Stimulated activated CD4-positive, alpha-beta T cell treated with anti-CD3 and anti-CD28 coated beads, Interleukin-1b, Interleukin-23, amount 100 ng/mL, for 48 hours (primary cell): Measurements from ENCODE around the gene GRB10.

Experiments
- DNase-seq: peaks from one replicate; pipeline ENCODE4 v3.0.0-alpha.2; 2020

GRB10 gene

GRCh38 chr7:50651271-50651989 is 131.3 kb downstream of the GRB10 start:
- no peak for DNase-seq

DNA sequence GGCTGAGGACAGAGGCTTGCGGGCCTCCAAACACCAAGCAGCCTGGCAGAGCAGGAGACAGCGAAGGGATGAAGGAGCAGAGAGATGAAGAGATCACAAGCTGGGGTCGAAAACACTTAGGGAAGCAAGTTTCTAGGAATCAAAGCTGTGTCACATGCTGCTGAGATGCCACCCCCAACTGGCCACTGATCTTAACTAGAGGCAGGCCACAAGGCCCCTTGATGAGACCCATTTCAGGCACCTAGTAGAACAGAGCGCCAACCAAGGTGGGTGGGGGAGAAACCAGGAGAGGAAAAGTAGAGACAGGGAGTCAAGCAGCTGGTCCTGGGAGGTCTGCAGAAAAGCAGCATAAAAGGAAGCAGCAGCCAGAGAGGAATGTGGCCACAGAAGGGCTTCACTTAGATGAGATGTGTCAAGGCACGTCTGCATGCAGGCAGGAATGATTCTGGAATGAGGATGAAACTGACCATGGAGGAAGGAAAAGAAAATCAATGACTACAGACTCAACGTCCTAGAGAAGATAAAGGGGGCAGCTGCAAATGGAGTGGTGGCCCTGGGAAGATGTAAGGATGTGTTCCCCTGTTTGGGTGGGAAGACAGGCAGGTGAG is 132.5 kb downstream of the GRB10 start:
- no peak for DNase-seq

GRCh38 chr7:50649259-50649885 is 133.3 kb downstream of the GRB10 start:
- no peak for DNase-seq

DNA sequence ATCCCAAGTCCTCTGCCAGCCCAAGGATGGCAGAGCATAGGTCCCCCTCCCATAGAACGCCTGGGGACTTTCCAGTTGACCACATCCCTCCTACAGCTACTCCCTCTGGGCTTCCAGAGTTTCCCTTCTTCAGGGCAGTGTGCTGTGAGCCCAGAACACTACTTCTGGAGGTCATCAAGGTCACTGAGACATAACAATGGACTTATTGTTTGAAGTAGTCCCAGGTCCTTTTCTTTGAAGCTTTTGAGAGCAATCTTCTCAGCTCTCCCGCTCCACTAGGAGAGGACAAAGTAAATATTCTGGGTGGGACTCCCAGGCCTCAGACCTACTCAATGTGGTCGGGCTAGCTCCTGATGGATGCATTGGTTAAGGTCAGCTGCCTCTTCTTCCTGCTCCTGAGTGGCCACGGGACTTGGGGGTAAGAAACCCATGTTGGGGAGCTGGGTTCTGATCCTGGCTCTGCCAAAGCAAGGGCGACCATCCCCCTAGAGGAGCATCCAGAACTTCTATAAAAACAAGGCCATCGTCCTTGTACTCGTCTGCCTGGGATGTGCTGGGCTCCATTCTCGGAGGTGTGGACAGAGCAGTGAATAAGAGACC is 134.0 kb downstream of the GRB10 start:
- no peak for DNase-seq

GRCh38 chr7:50648076-50648475 is 134.6 kb downstream of the GRB10 start:
- no peak for DNase-seq

GRCh38 chr7:50647286-50647980 is 135.3 kb downstream of the GRB10 start:
- no peak for DNase-seq

- DNase-seq = no peak
Measured at GRCh38 chr7:50646069-50646468, 136.6 kb downstream of the GRB10 start.

- no peak for DNase-seq
Measured at GRCh38 chr7:50645186-50645585, 137.5 kb downstream of the GRB10 start.

DNA sequence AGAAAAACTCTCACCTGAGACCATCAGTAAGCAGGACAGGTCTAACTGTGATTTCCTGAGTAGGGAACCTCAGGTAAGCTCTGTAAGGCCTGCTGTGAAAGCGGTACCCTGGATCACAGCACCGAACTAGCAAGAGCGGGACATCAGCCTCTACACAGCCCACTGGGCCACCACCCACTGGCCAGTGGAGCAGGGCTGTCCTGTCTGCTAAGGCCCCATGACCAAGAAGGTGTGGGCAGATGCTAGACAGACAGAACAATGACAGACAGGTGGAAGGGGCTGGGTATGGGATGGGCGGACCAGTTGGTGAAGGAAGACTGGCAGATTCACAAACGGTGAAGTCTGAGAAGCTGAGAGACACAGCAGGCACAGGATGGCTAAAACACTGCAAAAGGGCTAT is 138.1 kb downstream of the GRB10 start:
- DNase-seq = no peak

GRCh38 chr7:50644114-50644513 is 138.6 kb downstream of the GRB10 start:
- no peak for DNase-seq

DNA sequence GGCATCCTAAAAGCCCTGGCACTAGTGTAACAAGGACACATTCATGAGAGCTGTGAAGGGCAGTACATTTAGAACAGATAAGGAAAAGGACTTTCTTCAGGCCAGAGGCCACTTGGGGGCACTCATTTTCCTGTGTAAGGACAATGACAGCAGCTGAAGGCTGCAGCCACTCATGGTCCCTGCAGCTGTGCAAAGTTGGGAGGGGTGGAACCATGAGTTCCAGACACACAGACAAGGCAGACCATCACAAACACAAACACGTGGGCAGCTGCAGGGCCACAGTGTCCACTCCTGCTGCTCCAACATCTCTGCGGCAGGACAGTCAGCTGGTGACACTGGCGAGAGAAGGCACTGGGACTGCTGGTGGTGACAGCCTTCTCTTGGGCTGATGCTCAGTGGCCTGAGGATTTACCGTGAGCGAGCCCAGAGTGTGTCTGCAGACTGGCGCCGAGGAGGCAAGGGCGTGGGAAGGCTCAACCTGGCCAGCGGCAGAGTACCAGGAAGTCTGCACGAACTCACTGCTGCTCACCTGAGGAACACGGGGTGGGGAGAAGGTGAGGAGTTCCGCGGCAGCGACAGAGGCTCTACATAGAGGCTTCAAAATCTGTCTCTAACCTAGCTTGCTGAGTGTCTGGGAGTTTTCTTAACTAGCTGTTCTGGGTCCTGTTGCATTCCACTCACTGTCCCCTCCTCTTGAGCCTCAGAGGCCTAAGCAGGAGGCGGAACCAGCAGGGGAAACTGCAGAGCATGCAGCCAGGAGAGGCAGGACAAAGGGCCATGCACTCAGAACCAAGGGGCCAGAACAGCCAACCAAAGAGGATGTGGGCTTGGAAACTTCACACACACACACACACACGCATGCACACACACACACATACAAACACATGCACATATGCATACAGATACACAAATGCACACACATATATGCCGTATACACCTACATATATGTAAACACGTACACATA is 141.0 kb downstream of the GRB10 start:
- no peak for DNase-seq

DNA sequence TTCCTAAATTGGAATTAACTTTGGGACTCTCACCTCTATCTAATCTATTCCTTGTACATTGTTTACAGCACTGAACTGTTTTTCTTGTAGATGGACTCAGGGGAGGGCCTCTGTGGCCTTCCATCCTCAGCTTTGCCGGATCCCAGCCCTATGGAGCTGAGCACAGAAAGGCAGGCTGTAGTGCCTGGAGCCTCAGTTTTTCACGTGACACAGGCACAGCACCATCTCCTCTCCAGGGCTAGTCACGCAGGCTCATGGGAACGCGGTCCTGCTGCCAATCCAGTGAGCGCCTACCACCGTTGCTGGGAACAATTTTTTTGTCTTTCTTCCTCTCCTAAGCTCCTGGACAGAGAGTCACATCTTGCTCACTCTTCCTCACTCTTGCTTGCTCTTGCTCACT is 141.9 kb downstream of the GRB10 start:
- no peak for DNase-seq

GRCh38 chr7:50640256-50640655 is 142.4 kb downstream of the GRB10 start:
- DNase-seq = no peak

- no peak for DNase-seq
Measured at GRCh38 chr7:50637725-50638643, 144.7 kb downstream of the GRB10 start.

- DNase-seq = no peak
Measured at GRCh38 chr7:50634378-50634777, 148.3 kb downstream of the GRB10 start.

- DNase-seq = no peak
Measured at GRCh38 chr7:50633414-50633710, 149.3 kb downstream of the GRB10 start.

DNA sequence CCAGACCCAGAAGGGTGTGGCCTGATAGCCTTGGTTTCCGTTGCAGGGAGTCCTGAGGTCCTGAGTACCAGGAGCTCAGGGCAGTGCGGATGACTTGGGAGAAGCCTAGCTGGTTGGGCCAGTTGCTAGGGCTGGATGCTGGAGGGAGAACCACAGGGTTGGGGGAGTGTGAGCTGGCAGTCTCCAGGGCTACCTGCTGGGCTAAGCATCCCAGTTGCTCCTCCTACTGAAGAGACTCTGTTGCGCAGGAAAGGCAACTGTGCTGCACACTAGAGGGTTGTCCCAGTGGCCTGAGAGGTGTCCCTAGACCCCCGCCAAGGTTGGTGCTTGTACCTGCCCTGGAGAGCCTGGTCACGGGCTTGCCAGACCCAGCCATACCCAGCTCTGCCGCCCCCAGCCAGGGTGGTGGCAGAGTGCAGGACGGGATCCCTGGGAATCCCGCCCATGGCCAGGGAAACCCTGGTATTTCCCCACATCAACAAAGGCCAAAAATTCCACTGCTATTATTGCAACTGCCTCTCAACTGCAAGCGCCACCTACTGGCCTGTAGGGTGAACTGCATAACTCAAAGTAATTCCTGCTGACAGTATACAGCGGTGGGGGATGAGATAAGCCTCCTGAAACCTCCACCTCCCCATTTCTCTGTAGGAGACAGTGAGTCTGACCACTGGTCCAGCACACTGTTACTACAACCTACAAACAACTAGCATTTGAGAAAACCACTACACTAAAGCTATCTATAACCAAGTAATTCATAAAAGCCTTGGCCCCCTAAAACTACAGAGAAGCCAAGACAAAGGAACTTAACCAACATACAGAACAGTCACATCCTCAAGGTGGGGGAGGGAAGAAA is 149.9 kb downstream of the GRB10 start:
- peak; percentile 45 for DNase-seq

DNA sequence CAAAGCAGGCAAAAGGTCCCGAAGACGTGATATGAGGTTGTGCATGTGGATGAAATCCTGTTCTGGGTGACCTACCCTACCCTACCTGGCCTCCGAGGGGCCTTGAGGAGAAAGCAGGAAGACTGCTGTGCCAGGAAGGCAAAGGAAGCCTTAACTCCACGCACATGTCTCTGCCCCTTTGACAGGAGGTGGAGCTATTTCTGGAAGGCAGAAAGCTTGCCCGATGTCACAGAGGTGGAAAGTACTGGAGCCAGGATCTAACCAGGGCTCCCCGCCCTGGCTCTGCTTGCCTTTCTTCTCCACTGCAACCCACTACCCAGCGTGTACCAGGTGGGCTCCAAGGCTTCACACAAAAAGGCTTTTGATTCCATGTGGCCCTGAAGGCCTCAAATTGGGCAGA is 151.1 kb downstream of the GRB10 start:
- no peak for DNase-seq

DNA sequence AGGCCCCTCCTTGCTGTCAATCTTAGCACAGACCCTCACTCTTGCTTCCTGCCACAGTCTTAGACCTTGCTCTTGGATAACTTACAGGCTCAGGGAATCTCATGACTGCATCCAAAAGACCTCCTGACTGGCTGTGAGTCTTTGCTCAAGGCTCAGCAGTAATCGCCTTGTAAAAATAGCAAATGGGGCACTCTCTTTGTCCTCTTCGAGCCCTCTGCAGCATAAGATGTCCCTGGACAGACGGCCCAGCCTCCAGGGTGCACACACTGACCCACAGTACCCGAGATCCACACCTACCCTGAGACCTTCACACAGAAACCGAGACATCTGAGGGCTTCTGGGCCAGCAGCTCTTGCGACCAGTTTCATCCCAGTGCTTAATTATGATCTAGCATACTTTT is 151.6 kb downstream of the GRB10 start:
- DNase-seq = no peak

GRCh38 chr7:50629238-50629901 is 153.3 kb downstream of the GRB10 start:
- DNase-seq = no peak
